Uterus (tissue), 4 donors: ENCODE measurements around the gene ECHS1. TPM values are rescaled to one million over a fixed set of nuclear protein-coding genes. Genes with fewer than 3 reads are reported as not detected.
A peak's percentile ranks its signal among the peaks of the same experiment; 100 is the strongest.

Experiments
- DNase-seq, 2 donors: peaks; one replicate each; pipeline ENCODE4 v3.0.0-alpha.2; 2019 to 2020
- H3K27ac ChIP-seq, 2 donors: fragments of 200-600 bp; sonication (generic); 1 replicate in 1 of 2; 2 replicates in 1 of 2; pipeline ENCODE4 v1.5.1; 2016 to 2018
- H3K27me3 ChIP-seq, 2 donors: fragments of 200-600 bp; sonication (generic); one replicate each; pipeline ENCODE4 v1.5.1; 2018 to 2019; ENCODE audit warnings: control low read depth in 1 of 2
- H3K36me3 ChIP-seq, 2 donors: fragments of 200-600 bp; sonication (generic); one replicate each; pipeline ENCODE4 v1.5.1; 2019; ENCODE audit warnings: control low read depth in 1 of 2
- H3K4me1 ChIP-seq, 2 donors: fragments of 200-600 bp; sonication (generic); one replicate each; pipeline ENCODE4 v1.5.1; 2018 to 2019; ENCODE audit warnings: control low read depth in 1 of 2
- H3K4me3 ChIP-seq, 2 donors: fragments of 200-600 bp; sonication (generic); 1 replicate in 1 of 2; 2 replicates in 1 of 2; pipeline ENCODE4 v1.5.1; 2018 to 2019; ENCODE audit warnings: mild to moderate bottlenecking in 1 of 2
- H3K9me3 ChIP-seq, 2 donors: fragments of 200-600 bp; sonication (generic); one replicate each; pipeline ENCODE4 v1.5.1; 2019; ENCODE audit warnings: control low read depth in 1 of 2
- CTCF ChIP-seq, 4 experiments: fragments of 200-600 bp in 2 of 4; fragments of 450-650 bp in 2 of 4; sonication (generic) in 2 of 4; IDR thresholded peaks; one replicate each; pipeline ENCODE4 v1.5.1; 2016 to 2019; ENCODE audit warnings: antibody characterized with exemption in 4 of 4, mild to moderate bottlenecking in 2 of 4, moderate library complexity in 1 of 4
- POLR2A ChIP-seq, 2 donors: fragments of 450-650 bp; IDR thresholded peaks; one replicate each; pipeline ENCODE4 v1.6.1; 2016; ENCODE audit warnings: antibody characterized with exemption in 2 of 2, mild to moderate bottlenecking in 1 of 2, moderate library complexity in 1 of 2
- intact Hi-C: fragments of 100-400 bp; cut with DNase I; formaldehyde crosslinking; loops from one replicate; pipeline ENCODE4 v1.15.1; 2023; ENCODE audit warnings: low total_unique reads
- total RNA-seq, 4 donors: library from RNA; depleted of rRNA in 3 of 4; stranded (reverse); fragments of >200 nt in 3 of 4; gene quantifications; one replicate each; pipeline versions ENCODE4 v1.1.0 to v1.2.4, GENCODE V29; 2014 to 2023
- donor health status: DM: yes; HTN: yes; CAD: no.

Gene ECHS1
- total RNA-seq, 4 donors from 2014 or later = 28.2 to 48.8 (median 45.1) TPM

- H3K9me3 ChIP-seq = no peaks in the 10 kb centered on the region
- intact Hi-C loops = no loop called here
- no peak overlapping the region for H3K27ac ChIP-seq
- H3K36me3 ChIP-seq = no peaks in the 10 kb centered on the region
- H3K4me3 ChIP-seq = no peak overlapping the region
- H3K27me3 ChIP-seq = no peaks in the 10 kb centered on the region
- peaks cover 0 to 4% of the 10 kb centered on the region in 2 donors for H3K4me1 ChIP-seq
- no peak for TF ChIP-seq POLR2A (IDR thresholded peaks at IDR 0.05)
- TF ChIP-seq CTCF (IDR thresholded peaks at IDR 0.05) = no peak
- DNase-seq = no peak
These were observed 7.9 kb upstream of the ECHS1 start for GRCh38 chr10:133381036-133381435.

- H3K4me3 ChIP-seq = peak overlapping the region; percentile 39 to 60
- DNase-seq = peak; percentile 31 to 35
- peak overlapping the region; percentile 44 to 79 for H3K27ac ChIP-seq
- H3K4me1 ChIP-seq = peaks cover 0 to 4% of the 10 kb centered on the region in 2 donors
- no peaks in the 10 kb centered on the region for H3K9me3 ChIP-seq
- intact Hi-C loops = no loop called here
- no peaks in the 10 kb centered on the region for H3K36me3 ChIP-seq
- H3K27me3 ChIP-seq = no peaks in the 10 kb centered on the region
- no peak for TF ChIP-seq POLR2A (IDR thresholded peaks at IDR 0.05)
These were observed 6.9 kb upstream of the ECHS1 start for GRCh38 chr10:133379801-133380666.

- Histone ChIP-seq H3K4me3 (peak within 1 kb of the TSS; percentile 82 to 90), H3K27ac (peak within 1 kb of the TSS; percentile 76 to 89), H3K27me3 (no peaks in the 10 kb centered on the region), H3K36me3 (no peaks in the 10 kb centered on the region), H3K9me3 (no peaks in the 10 kb centered on the region), H3K4me1 (peaks cover 0 to 4% of the 10 kb centered on the region in 2 donors)
- intact Hi-C loops = no loop called here
- DNase-seq = peak; percentile 73 to 79
- TF ChIP-seq CTCF (IDR thresholded peaks at IDR 0.05) = no peak
- TF ChIP-seq POLR2A (IDR thresholded peaks at IDR 0.05) = peak in 1 of 2 donors; percentile 48
These were observed 6.1 kb upstream of the ECHS1 start, which contains the start of gene PAOX for GRCh38 chr10:133379152-133379800. Gene PAOX, plus strand, starts transcription at chr10:133379262. Its CDS starts 55 bp downstream, at chr10:133379317.

- DNase-seq = peak; percentile 52 to 69
- Histone ChIP-seq H3K4me1 (peaks cover 0 to 4% of the 10 kb centered on the region in 2 donors), H3K9me3 (no peaks in the 10 kb centered on the region), H3K27ac (peak overlapping the region; percentile 76 to 89), H3K36me3 (no peaks in the 10 kb centered on the region), H3K4me3 (peak overlapping the region; percentile 82 to 90), H3K27me3 (no peaks in the 10 kb centered on the region)
- intact Hi-C loops = no loop called here
- TF ChIP-seq CTCF (IDR thresholded peaks at IDR 0.05) = no peak
- no peak for TF ChIP-seq POLR2A (IDR thresholded peaks at IDR 0.05)
These were observed 5.3 kb upstream of the ECHS1 start for GRCh38 chr10:133378251-133379096.

- TF ChIP-seq POLR2A (IDR thresholded peaks at IDR 0.05) (no peak), CTCF (IDR thresholded peaks at IDR 0.05) (no peak)
- H3K27ac ChIP-seq = peak overlapping the region; percentile 76 to 89
- intact Hi-C loops = no loop called here
These were observed 4.7 kb upstream of the ECHS1 start for GRCh38 chr10:133377818-133378250.

More at GRCh38 chr10:133377818-133378250, 4.7 kb upstream of the ECHS1 start:
- DNase-seq = peak in 1 of 2 donors; percentile 27
- peak overlapping the region; percentile 82 to 90 for H3K4me3 ChIP-seq
- H3K9me3 ChIP-seq = no peaks in the 10 kb centered on the region
- H3K27me3 ChIP-seq = no peaks in the 10 kb centered on the region
- H3K36me3 ChIP-seq = no peaks in the 10 kb centered on the region
- peaks cover 0 to 4% of the 10 kb centered on the region in 2 donors for H3K4me1 ChIP-seq
